ENCODE data around the gene MARCHF6.

The MARCHF6 gene

DNA sequence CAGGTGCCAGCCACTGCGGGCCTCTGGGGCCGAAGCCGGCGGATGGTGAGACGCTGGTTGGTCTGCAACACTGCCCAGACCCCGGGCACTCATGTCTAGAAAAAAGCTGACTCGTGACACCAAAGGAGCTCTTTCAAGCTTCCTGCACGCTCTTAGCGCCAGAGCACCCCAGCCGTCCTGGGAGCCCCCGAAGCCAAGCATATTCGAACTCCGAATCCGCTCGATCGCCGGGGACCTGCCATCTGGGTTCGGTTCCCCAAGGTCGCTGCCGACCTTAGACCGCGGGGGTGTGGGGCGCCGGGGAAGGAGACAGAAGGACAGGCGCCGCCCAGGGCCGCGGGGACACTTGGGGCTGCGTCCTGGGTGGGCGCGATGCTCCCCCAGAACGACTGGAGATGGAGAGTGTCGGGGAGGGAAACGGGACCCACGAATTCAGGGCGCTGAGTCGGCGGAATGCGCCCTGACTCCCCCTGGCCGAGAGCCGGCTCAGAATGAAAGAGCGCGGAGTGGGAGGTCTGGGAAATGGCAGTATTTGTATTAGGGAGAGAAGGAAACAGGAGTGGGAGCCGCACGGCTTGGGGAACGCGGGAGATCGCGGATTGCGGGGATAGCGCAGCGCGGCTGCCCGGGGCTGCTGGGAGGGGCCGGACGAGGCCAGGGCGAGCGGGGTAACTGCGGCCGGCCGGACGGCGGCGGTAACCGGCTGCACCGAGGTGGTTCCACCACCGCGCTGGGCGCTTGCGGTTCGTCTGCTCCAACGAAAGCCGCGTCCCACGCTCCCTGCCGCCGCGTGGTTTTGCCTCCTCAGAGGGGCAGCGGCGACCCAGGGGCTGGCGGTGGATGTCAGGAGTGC lies 20.1 kb upstream of the MARCHF6 start:
- TF ChIP-seq GATA2 (IDR thresholded peaks at IDR 0.05; ENCODE audit: low read depth, low read length) (no peak), GATA3 (IDR thresholded peaks at IDR 0.05; ENCODE audit: low read depth, low read length) (no peak)

DNA sequence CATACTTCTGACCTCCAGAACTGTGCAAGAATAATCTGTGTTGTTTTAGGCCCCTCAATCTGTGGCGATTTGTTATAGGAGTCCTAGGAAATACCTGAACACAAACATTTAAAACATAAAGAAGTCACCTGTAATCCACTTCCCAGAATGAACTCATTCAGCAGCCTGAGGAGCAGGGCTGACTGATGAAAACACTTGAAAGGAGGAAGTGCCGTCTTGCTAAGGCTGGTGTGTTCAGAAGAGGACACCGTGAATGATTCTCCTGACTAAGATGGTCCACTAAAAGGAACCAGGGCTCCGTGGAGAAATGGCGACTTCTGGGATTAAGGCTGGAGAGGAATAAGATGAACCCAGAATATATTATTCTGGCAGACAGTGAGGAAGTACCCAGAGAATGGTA lies 18.7 kb upstream of the MARCHF6 start:
- no peak for TF ChIP-seq GATA3 (IDR thresholded peaks at IDR 0.05; ENCODE audit: low read depth, low read length)
- no peak for TF ChIP-seq GATA2 (IDR thresholded peaks at IDR 0.05; ENCODE audit: low read depth, low read length)

DNA sequence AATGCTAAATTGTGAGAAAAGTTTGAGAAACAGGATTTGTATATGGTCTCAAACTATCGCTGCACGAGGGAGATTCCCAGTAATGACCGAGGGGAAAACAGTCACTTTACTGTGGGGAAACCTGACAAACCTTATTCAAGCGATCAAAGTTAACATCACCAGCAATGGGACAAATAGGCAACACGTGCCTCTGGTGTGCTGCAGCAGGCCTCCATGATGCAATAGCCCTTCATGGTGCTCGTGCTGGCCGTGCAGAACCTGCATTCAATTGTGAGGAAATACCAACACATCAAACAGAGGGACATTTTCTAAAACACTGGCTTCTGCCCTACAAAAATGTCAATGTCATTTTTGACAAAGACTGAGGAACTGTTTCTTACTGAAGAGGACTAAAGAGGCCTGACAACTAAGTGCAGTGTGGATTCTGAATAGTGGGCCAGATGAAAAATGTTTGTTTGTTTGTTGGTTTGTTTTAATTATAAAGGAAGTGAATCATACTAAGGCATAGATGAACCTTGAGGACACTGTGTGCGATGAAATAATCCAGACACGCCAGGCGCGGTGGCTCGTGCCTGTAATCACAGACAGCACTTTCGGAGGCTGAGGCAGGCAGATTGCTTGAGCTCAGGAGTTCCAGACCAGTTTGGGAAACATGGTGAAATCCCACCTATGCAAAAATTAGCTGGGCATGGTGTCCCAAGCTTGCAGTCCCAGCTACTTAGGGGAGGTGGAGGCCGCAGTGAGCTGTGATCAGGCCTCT lies 17.6 kb upstream of the MARCHF6 start:
- TF ChIP-seq GATA3 (IDR thresholded peaks at IDR 0.05; ENCODE audit: low read depth, low read length) (no peak), GATA2 (IDR thresholded peaks at IDR 0.05; ENCODE audit: low read depth, low read length) (no peak)

DNA sequence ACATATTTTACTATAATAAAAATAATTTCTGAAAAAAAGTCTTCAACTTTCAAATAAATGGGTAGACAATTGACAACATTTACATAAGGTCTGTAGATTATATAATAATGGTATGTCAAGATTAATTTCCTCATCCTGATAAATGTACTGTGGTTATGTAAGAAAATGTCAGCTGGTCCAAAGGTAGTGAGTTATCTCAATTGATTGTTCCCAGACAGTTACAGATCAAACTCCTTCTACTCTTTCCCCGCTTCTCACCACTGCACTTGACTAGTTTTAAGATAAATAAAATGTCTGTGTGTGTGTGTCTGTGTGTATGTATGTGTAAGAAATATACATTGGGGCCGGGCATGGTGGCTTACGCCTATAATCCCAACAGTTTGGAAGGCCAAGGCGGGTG lies 16.4 kb upstream of the MARCHF6 start:
- TF ChIP-seq GATA3 (IDR thresholded peaks at IDR 0.05; ENCODE audit: low read depth, low read length) = no peak
- no peak for TF ChIP-seq GATA2 (IDR thresholded peaks at IDR 0.05; ENCODE audit: low read depth, low read length)

GRCh38 chr5:10337986-10338385 lies 15.5 kb upstream of the MARCHF6 start:
- TF ChIP-seq GATA3 (IDR thresholded peaks at IDR 0.05; ENCODE audit: low read depth, low read length) (no peak), GATA2 (IDR thresholded peaks at IDR 0.05; ENCODE audit: low read depth, low read length) (no peak)

- TF ChIP-seq GATA3 (IDR thresholded peaks at IDR 0.05; ENCODE audit: low read depth, low read length) = no peak
- TF ChIP-seq GATA2 (IDR thresholded peaks at IDR 0.05; ENCODE audit: low read depth, low read length) = no peak
These were observed 14.8 kb upstream of the MARCHF6 start for GRCh38 chr5:10338686-10339057.

GRCh38 chr5:10339058-10339811 lies 14.3 kb upstream of the MARCHF6 start:
- TF ChIP-seq GATA3 (IDR thresholded peaks at IDR 0.05; ENCODE audit: low read depth, low read length) (no peak), GATA2 (IDR thresholded peaks at IDR 0.05; ENCODE audit: low read depth, low read length) (peak; percentile 66)

DNA sequence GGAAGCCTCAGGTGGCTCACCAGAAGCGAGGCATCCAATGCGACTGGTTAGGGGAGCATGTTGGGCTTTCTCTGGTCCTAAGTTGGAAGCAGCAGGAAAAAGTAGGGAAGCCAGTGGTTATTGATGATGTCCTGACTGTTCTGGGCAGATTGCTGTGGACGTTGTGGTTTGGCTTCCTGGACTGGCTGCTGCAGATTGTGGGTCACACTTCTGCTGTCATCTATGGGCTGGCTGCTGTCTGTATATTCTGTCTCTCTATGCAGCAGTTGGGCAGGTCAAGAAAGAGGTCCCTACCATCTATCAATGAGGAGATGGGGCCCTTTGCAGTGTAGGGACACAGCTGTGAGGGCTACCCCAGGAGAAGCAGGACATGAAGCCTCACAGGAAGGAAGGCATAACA lies 13.5 kb upstream of the MARCHF6 start:
- TF ChIP-seq GATA2 (IDR thresholded peaks at IDR 0.05; ENCODE audit: low read depth, low read length) = no peak

DNA sequence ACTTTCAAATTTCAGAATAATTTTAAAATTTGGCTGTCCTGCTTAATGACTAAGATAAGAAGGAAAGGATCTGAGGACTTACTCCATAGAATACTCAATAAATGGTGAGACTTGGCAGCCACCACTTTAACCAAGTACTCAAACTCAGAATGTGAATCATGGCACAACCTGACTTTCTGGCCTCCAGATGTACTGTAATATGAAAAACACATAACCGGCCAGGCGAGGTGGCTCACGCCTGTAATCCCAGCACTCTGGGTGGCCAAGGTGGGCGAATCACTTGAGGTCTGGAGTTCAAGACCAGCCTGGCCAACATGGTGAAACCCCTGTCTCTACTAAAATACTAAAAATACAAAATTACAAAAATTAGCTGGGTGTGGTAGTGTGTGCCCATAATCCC lies 10.0 kb upstream of the MARCHF6 start:
- TF ChIP-seq GATA3 (IDR thresholded peaks at IDR 0.05; ENCODE audit: low read depth, low read length) (no peak), GATA2 (IDR thresholded peaks at IDR 0.05; ENCODE audit: low read depth, low read length) (no peak)

GRCh38 chr5:10348258-10348657 lies 5.2 kb upstream of the MARCHF6 start:
- no peak for TF ChIP-seq GATA2 (IDR thresholded peaks at IDR 0.05; ENCODE audit: low read depth, low read length)
- no peak for TF ChIP-seq GATA3 (IDR thresholded peaks at IDR 0.05; ENCODE audit: low read depth, low read length)

- no peak for TF ChIP-seq GATA2 (IDR thresholded peaks at IDR 0.05; ENCODE audit: low read depth, low read length)
- no peak for TF ChIP-seq GATA3 (IDR thresholded peaks at IDR 0.05; ENCODE audit: low read depth, low read length)
These were observed 2.1 kb upstream of the MARCHF6 start for GRCh38 chr5:10351199-10351905.

GRCh38 chr5:10351919-10352318 lies 1.6 kb upstream of the MARCHF6 start:
- TF ChIP-seq GATA3 (IDR thresholded peaks at IDR 0.05; ENCODE audit: low read depth, low read length) (no peak), GATA2 (IDR thresholded peaks at IDR 0.05; ENCODE audit: low read depth, low read length) (no peak)

DNA sequence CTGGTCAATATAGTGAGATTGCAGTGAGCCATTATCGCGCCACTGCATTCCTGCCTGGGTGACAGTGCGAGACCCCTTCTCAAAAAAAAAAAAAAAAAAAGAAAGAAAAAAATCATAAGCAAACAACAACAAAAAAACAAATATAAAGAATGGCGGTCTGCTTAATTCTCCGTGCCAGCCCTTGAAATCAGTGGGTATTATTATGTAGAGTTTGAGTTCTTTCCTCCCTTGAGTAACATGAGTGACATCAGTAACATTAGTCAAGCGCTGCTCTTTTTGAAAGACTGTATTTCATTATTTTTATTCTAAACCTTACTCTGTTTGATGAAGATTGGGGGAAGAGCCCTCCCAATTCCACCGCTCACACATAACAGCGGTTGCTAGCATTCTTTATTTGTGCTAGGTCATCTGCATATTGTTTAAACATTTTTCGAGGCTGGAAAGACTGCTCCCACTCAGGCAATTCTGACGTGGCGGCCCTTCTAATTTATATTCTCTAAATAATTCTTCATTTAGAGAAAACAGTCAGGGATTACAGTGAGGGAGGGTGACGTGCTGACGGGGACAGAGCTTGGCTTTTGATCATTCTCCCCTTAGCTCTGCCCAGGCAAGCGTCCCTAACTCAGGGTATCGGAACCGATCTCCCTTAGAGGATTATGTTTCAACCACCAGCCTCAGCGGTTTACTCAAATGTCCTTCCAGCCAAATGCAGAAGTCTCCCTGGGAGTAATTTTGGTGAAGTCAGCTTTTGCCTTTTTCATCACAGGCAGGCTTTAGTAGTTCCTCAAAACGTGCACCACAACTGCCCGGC lies 860 bp upstream of the MARCHF6 start:
- TF ChIP-seq GATA3 (IDR thresholded peaks at IDR 0.05; ENCODE audit: low read depth, low read length) = no peak
- TF ChIP-seq GATA2 (IDR thresholded peaks at IDR 0.05; ENCODE audit: low read depth, low read length) = no peak
